Esophagus muscularis mucosa (tissue), 4 donors: ENCODE data around the gene RACGAP1.

Source experiments
- CTCF ChIP-seq, 3 experiments: fragments of 200-600 bp in 2 of 3; fragments of 450-650 bp in 1 of 3; sonication (generic) in 2 of 3; IDR thresholded peaks; one replicate each; pipeline ENCODE4 v1.5.1; 2017 to 2019; ENCODE audit warnings: antibody characterized with exemption in 3 of 3, mild to moderate bottlenecking in 2 of 3, moderate library complexity in 1 of 3
- EP300 ChIP-seq: sonication (generic); formaldehyde crosslinking; IDR thresholded peaks from one replicate; pipeline ENCODE4 v1.6.1; 2017; ENCODE audit warnings: antibody characterized with exemption
- POLR2A ChIP-seq: fragments of 450-650 bp; IDR thresholded peaks from one replicate; pipeline ENCODE4 v1.6.1; 2017; ENCODE audit warnings: antibody characterized with exemption, moderate library complexity, mild to moderate bottlenecking, low read depth
- POLR2AphosphoS5 ChIP-seq, 2 donors: sonication (generic); formaldehyde crosslinking; IDR thresholded peaks; one replicate each; pipeline ENCODE4 v1.6.1; 2017; ENCODE audit warnings: antibody characterized with exemption in 2 of 2

GRCh38 chr12:50050410-50051098, 25.3 kb upstream of the RACGAP1 start:
- no peak for TF ChIP-seq CTCF (IDR thresholded peaks at IDR 0.05)
- TF ChIP-seq POLR2A = no peak
- TF ChIP-seq POLR2AphosphoS5 (IDR thresholded peaks at IDR 0.05) = no peak
- no peak for TF ChIP-seq EP300
